Jurkat, Clone E6-1 (cell line): ENCODE measurements around the gene ZNF768.
"Not testable (repeated sequence)": the region's sequence is repeated elsewhere in the genome, so short reads cannot be mapped to it uniquely, and the experiment has no call there.

Source experiments
- DNase-seq: peaks from one replicate; pipeline ENCODE4 v3.0.0-alpha.2; 2011; ENCODE audit warnings: low read depth, low spot score
- H3K4me3 ChIP-seq: 2 replicates; pipeline ENCODE4 v1.5.1; 2011; ENCODE audit warnings: mild to moderate bottlenecking, low read length, control low read depth, moderate library complexity

ZNF768 gene

GRCh38 chr16:30484887-30485286, 41.5 kb downstream of the ZNF768 start:
- no peak overlapping the region for H3K4me3 ChIP-seq
- DNase-seq, result no peak

- DNase-seq, result no peak
- no peak overlapping the region for H3K4me3 ChIP-seq
Measured at GRCh38 chr16:30482366-30482765, 44.0 kb downstream of the ZNF768 start.

GRCh38 chr16:30481381-30481780, 45.0 kb downstream of the ZNF768 start:
- H3K4me3 ChIP-seq, result no peak overlapping the region

GRCh38 chr16:30478766-30479478, 47.4 kb downstream of the ZNF768 start:
- DNase-seq, result no peak
- no peak overlapping the region for H3K4me3 ChIP-seq

More at GRCh38 chr16:30481381-30481780, 45.0 kb downstream of the ZNF768 start:
- no peak for DNase-seq

- not testable (repeated sequence) for DNase-seq, H3K4me3 ChIP-seq
Measured at GRCh38 chr16:30477773-30478172, 48.6 kb downstream of the ZNF768 start.

GRCh38 chr16:30476991-30477390, 49.4 kb downstream of the ZNF768 start:
- H3K4me3 ChIP-seq, result no peak overlapping the region
- DNase-seq, result no peak

- DNase-seq, result no peak
- H3K4me3 ChIP-seq, result no peak overlapping the region
Measured at GRCh38 chr16:30474684-30475083, 51.7 kb downstream of the ZNF768 start.

GRCh38 chr16:30474074-30474452, 52.3 kb downstream of the ZNF768 start:
- no peak for DNase-seq
- peak overlapping the region; percentile 62 for H3K4me3 ChIP-seq
